Heart right ventricle (tissue), 16 donors: Measurements from ENCODE around the gene MAPT. TPM values are rescaled to one million over a fixed set of nuclear protein-coding genes. Genes with fewer than 3 reads are reported as not detected.

Experiments
- ATAC-seq, 8 donors: fragments of 200-7000 bp; cut with Tn5 transposase; one replicate each; pipeline ENCODE4 v1.9.1; 2020; ENCODE audit warnings: mild to moderate bottlenecking in 8 of 8, moderate library complexity in 8 of 8, moderate number of reproducible peaks in 1 of 8
- DNase-seq, 2 donors: peaks; one replicate each; pipeline ENCODE4 v3.0.0-alpha.2; 2020
- H3K27ac ChIP-seq, 10 donors: fragments of 200-600 bp; sonication (generic) in 2 of 10; one replicate each; pipeline versions ENCODE4 v1.5.0 to v1.8.0; 2020 to 2022; ENCODE audit warnings: mild to moderate bottlenecking in 3 of 10
- H3K27me3 ChIP-seq, 7 donors: fragments of 200-600 bp; one replicate each; pipeline ENCODE4 v1.8.0; 2021 to 2022; ENCODE audit warnings: mild to moderate bottlenecking in 2 of 7
- H3K36me3 ChIP-seq, 9 donors: fragments of 200-600 bp; sonication (generic) in 1 of 9; one replicate each; pipeline versions ENCODE4 v1.5.0 to v1.8.0; 2020 to 2022; ENCODE audit warnings: mild to moderate bottlenecking in 2 of 9
- H3K4me1 ChIP-seq, 9 donors: fragments of 200-600 bp; sonication (generic) in 1 of 9; one replicate each; pipeline versions ENCODE4 v1.5.0 to v1.8.0; 2020 to 2022; ENCODE audit warnings: mild to moderate bottlenecking in 4 of 9
- H3K4me3 ChIP-seq, 10 donors: fragments of 200-600 bp; sonication (generic) in 2 of 10; one replicate each; pipeline versions ENCODE4 v1.5.0 to v1.8.0; 2020 to 2022; ENCODE audit warnings: mild to moderate bottlenecking in 7 of 10, moderate library complexity in 2 of 10
- H3K9me3 ChIP-seq, 11 donors: fragments of 200-600 bp in 10 of 11; sonication (generic) in 2 of 11; one replicate each; pipeline versions ENCODE4 v1.5.0 to v1.8.0; 2013 to 2022; ENCODE audit warnings: mild to moderate bottlenecking in 2 of 11, control low read depth in 1 of 11, moderate library complexity in 1 of 11
- WGBS, 2 donors: extraction: QIAGEN DNeasy Blood & Tissue Kit; methylation state at CpG; one replicate each; pipeline ENCODE4 v1.1.7; 2013; ENCODE audit warnings: inconsistent platforms in 1 of 2; 5-methylcytosine and 5-hydroxymethylcytosine counted together
- intact Hi-C, 10 donors: fragments of 100-400 bp; cut with DNase I; formaldehyde crosslinking; loops; one replicate each; pipeline versions ENCODE4 v1.11.1 to v1.14.2; 2022
- polyA plus RNA-seq, 2 donors: library from polyadenylated mRNA; stranded (reverse); fragments of 200-250 nt; gene quantifications; one replicate each; pipeline ENCODE4 v1.2.3, GENCODE V29; 2013
- total RNA-seq, 10 donors: library from RNA; stranded (reverse); fragmentation: NEBNext Ultra II Directional in 3 of 10; extraction: Animal tissue kit (Norgen Biotek cat#: 25700) in 3 of 10; gene quantifications; one replicate each; pipeline versions ENCODE4 v1.2.1 to v1.2.4, GENCODE V29; 2021 to 2023
- TF ChIP-seq, protein P1 (sequence below), 9 donors: fragments of 200-600 bp; sonication (generic) in 2 of 9; IDR thresholded peaks; one replicate each; pipeline versions ENCODE4 v1.5.0 to v1.8.0; 2021 to 2022; ENCODE audit warnings: antibody characterized with exemption in 9 of 9, mild to moderate bottlenecking in 5 of 9, moderate library complexity in 1 of 9
- donor health status: Arrhythmogenic right ventricular cardiomyopathy.
- donor health status: ischemic (EF 13 %, LVEDD 7.1; RV severe dilation, severe dysfunction).
- donor health status: healthy with polysubstance abuse.
- donor health status: DM: no; HTN: yes; CAD: no.
- donor health status: DM: no; HTN: no; CAD: no.
- donor health status: ischemic (EF 25% LVEDD 6.9; RV normal size, moderate dysfunction).
- donor health status: ischemic (EF 25% LVEDD 5.7; RV mildly dilated, moderate dysfunction).
- donor health status: healthy.
- donor health status: DM: yes; HTN: yes; CAD: no.
- donor health status: Ischemic cardiomyopathy.
- donor health status: ischemic (EF 35%, LVEDD 5.7; RV mildly dilated, moderate dysfunction).
- donor health status: nonischemic (EF 11% LVEDD 7.7; RV severe dilation, severe dysfunction).
- donor health status: DM: yes; HTN: yes; CAD: no.
- donor health status: PGD.
- donor health status: ischemic (EF 29% LVEDD 5.4; RV normal size, mild dysfunction).
- donor health status: nonischemic (EF 23%, LVEDD 6.1; RV moderate dilation, normal function).

MAPT gene
- total and polyA plus RNA-seq, 12 donors = 0.90 to 63.3 (median 32.5) TPM

DNA sequence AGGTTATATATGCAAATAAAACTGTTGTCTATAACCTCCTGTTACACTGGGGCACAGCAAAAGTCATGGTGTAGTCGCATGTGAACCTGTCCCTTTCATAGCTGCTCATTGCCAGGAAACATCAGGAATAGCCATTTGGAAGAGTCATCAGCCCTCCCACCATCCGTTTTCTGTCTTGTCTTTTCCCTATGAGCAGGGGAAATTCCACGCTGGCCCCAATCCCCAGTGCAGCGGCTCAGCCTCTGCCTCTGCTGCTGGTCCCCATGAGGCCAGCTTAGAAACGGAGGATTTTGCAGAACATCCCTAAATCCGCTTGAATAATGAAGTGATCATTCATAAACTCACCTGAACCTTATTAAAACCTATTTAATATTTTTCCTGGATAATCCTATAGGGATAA lies 10.5 kb downstream of the MAPT start:
- Histone ChIP-seq H3K36me3 (no peaks in the 10 kb centered on the region), H3K27me3 (peaks cover 0 to 4% (median 0%) of the 10 kb centered on the region in 7 donors), H3K4me1 (peaks cover 0 to 34% (median 14%) of the 10 kb centered on the region in 9 donors), H3K27ac (peak overlapping the region in 1 of 10 donors; percentile 2), H3K4me3 (no peak overlapping the region), H3K9me3 (no peaks in the 10 kb centered on the region)
- DNase-seq (no peak), ATAC-seq (peak in 1 of 8 donors; percentile 42)
- intact Hi-C loops = loop anchor here in 1 of 10 donors (5.0 kb wide), 1 partner anchor 37 kb away; no protein-coding TSS in a partner anchor
- TF ChIP-seq, protein P1, sequence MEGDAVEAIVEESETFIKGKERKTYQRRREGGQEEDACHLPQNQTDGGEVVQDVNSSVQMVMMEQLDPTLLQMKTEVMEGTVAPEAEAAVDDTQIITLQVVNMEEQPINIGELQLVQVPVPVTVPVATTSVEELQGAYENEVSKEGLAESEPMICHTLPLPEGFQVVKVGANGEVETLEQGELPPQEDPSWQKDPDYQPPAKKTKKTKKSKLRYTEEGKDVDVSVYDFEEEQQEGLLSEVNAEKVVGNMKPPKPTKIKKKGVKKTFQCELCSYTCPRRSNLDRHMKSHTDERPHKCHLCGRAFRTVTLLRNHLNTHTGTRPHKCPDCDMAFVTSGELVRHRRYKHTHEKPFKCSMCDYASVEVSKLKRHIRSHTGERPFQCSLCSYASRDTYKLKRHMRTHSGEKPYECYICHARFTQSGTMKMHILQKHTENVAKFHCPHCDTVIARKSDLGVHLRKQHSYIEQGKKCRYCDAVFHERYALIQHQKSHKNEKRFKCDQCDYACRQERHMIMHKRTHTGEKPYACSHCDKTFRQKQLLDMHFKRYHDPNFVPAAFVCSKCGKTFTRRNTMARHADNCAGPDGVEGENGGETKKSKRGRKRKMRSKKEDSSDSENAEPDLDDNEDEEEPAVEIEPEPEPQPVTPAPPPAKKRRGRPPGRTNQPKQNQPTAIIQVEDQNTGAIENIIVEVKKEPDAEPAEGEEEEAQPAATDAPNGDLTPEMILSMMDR (IDR thresholded peaks at IDR 0.05) = no peak
- WGBS, 2 donors = 36 to 49% methylated on average over 6 of the region's 6 CpGs

DNA sequence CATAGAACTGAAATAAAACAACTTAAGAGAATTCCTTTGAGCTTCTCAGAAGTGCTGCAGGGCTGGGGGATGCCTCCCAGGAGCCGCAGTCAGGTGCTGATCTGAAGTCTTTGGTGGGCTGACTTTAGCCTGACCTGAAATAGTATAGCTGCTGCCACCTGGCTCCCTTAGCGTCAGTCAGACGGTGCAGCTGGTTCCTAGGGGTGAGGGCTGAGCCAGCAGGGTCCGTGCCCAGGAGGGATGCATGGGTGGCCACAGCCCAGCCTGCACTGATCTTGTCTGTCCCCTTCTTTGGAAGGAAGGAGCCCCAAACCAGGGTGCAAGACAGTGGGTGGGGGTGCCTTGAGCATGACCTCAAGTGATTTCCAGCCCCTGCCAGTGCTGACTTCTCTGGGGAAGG lies 11.5 kb downstream of the MAPT start:
- Histone ChIP-seq H3K27ac (no peak overlapping the region), H3K4me1 (peaks cover 0 to 34% (median 14%) of the 10 kb centered on the region in 9 donors), H3K36me3 (no peaks in the 10 kb centered on the region), H3K27me3 (peaks cover 0 to 4% (median 0%) of the 10 kb centered on the region in 7 donors), H3K4me3 (no peak overlapping the region), H3K9me3 (no peaks in the 10 kb centered on the region)
- ATAC-seq = no peak
- TF ChIP-seq, protein P1 (IDR thresholded peaks at IDR 0.05) = no peak
- DNase-seq = no peak
- WGBS, 2 donors = 47 to 51% methylated on average over 4 of the region's 4 CpGs
- intact Hi-C loops = no loop called here

DNA sequence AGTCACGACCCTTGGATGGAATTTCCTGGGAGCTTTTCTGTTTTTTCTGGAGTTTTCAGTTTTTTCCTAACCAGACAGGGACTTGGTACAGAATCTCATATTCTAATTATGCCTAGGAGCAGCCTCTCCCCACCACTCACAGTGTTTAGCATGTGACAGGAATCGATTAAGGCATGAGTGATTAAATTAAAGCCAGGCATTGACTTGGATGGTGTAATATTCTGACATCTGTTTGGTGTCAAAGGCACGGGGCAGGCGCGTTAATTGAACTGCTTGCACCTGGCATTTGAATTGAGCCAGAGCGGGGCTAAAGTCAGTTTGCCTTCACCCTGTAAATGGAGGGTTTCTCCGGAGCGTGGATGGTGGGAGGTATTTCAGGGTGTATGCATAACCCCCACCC lies 11.9 kb downstream of the MAPT start:
- Histone ChIP-seq H3K36me3 (no peaks in the 10 kb centered on the region), H3K4me1 (peaks cover 0 to 34% (median 14%) of the 10 kb centered on the region in 9 donors), H3K27ac (no peak overlapping the region), H3K4me3 (no peak overlapping the region), H3K9me3 (no peaks in the 10 kb centered on the region), H3K27me3 (peaks cover 0 to 4% (median 0%) of the 10 kb centered on the region in 7 donors)
- ATAC-seq (no peak), DNase-seq (no peak)
- intact Hi-C loops = no loop called here
- 64 to 75% methylated on average over 8 of the region's 8 CpGs for WGBS, 2 donors
- TF ChIP-seq, protein P1 (IDR thresholded peaks at IDR 0.05) = no peak

DNA sequence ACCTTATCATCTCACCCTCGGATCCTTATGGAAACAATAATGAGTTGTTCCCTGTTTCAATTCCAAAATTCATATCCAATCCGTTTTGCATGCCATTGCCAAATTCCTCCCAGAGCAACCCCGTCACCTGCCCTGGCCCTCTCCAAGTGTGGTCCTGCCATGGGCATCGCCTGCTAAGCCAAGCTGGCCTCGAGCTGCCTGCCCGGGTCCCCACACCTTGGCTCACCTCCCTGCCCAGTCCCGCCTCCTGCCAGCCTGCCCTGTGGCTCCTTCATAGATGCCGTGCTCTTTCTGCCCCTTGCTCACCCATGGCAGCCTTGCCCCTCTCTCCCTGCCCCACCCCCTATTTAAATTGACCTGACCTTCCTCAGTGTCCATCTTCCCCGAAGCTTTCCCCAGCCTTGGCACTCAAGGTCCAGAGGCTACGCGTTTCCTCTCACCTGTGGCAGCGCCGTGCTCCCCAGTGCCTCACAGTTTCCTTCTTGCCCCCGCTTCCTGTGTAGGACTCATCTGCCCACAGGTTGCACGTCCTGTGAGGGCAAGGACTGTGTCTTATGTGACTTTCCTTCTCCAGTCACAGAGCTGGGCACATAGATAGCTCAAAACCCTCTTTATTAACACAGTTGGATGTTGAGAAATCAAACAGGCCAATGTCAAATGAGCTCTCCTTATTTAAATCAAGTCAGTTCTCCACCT lies 12.7 kb downstream of the MAPT start:
- TF ChIP-seq, protein P1 (IDR thresholded peaks at IDR 0.05) = no peak
- Histone ChIP-seq H3K4me3 (no peak overlapping the region), H3K27ac (no peak overlapping the region)

More for the DNA sequence above, 12.7 kb downstream of the MAPT start:
- WGBS, 2 donors = 80 to 83% methylated on average over 15 of the region's 15 CpGs
- H3K4me1 ChIP-seq = peaks cover 0 to 34% (median 14%) of the 10 kb centered on the region in 9 donors
- ATAC-seq = no peak
- peaks cover 0 to 4% (median 0%) of the 10 kb centered on the region in 7 donors for H3K27me3 ChIP-seq
- H3K9me3 ChIP-seq = peaks cover 0 to 4% (median 0%) of the 10 kb centered on the region in 11 donors
- no peaks in the 10 kb centered on the region for H3K36me3 ChIP-seq
- intact Hi-C loops = no loop called here
- DNase-seq = no peak
